Measurements from ENCODE around the gene ZHX3. TPM values are rescaled to one million over a fixed set of nuclear protein-coding genes. Genes with fewer than 3 reads are reported as not detected.

ZHX3 gene
- total and polyA plus RNA-seq, 2 donors (not counting 1 experiment from before 2014, with no cell fraction given) = 4.3 to 22.2 TPM

- Histone ChIP-seq H3K79me2 (ENCODE audit: control insufficient read depth, insufficient read depth, low read length) (no peaks in the 10 kb centered on the region), H3K27me3 (replicated peaks in 1 of 4; ENCODE audit: control extremely low read depth in 1 of 4, control insufficient read depth in 3 of 4, insufficient read depth in 4 of 4, low read length in 3 of 4) (peaks cover 0 to 8% (median 1%) of the 10 kb centered on the region in 4 experiments), H3K4me2 (replicated peaks; ENCODE audit: low read depth, low read length, poor library complexity, severe bottlenecking) (peak overlapping the region; percentile 63), H3K4me3 (ENCODE audit: control extremely low read depth in 1 of 5, extremely low read depth in 1 of 5, insufficient read depth in 1 of 5, low read depth in 2 of 5, low read length in 4 of 5) (no peak overlapping the region), H3K36me3 (replicated peaks in 1 of 2; ENCODE audit: control extremely low read depth in 1 of 2, control insufficient read depth in 1 of 2, extremely low read depth in 1 of 2, insufficient read depth in 2 of 2, low read length in 1 of 2) (no peaks in the 10 kb centered on the region), H3K27ac (ENCODE audit: low read length in 2 of 2) (no peak overlapping the region), H2AFZ (ENCODE audit: insufficient read depth, low read depth, low read length, poor library complexity, severe bottlenecking) (no peak overlapping the region), H4K20me1 (ENCODE audit: control insufficient read depth, insufficient read depth, low read length, poor library complexity, severe bottlenecking) (no peaks in the 10 kb centered on the region), H3K4me1 (ENCODE audit: control insufficient read depth in 2 of 2, insufficient read depth in 2 of 2, low read length in 2 of 2) (peaks cover 12 to 13% of the 10 kb centered on the region in 2 donors), H3K9ac (ENCODE audit: low read length) (no peak overlapping the region), H3K9me3 (ENCODE audit: control extremely low read depth in 1 of 3, control insufficient read depth in 2 of 3, insufficient read depth in 1 of 3, low read length in 2 of 3) (no peaks in the 10 kb centered on the region)
- CTCF ChIA-PET = interaction anchor here (1.0 to 3.0 kb wide), 6 partner anchors 8 to 339 kb away, joined by 3 to 21 read pairs (median 6); partner anchors contain the start of gene LPIN3
- no peak for TF ChIP-seq EZH2 (IDR thresholded peaks at IDR 0.05; ENCODE audit: borderline replicate concordance, insufficient read depth, low read depth, low read length, poor library complexity, severe bottlenecking)
- TF ChIP-seq CTCF (IDR thresholded peaks at IDR 0.05) = no peak
- POLR2A ChIA-PET = no interaction called here
- DNase-seq (no peak), ATAC-seq (ENCODE audit: low read depth) (no peak)
- 94% methylated on average over 3 of the region's 5 CpGs for WGBS (ENCODE audit: insufficient coverage)
- Mint-ChIP-seq H3K4me3 (no peak overlapping the region), H3K27me3 (peaks cover 5% of the 10 kb centered on the region), H3K4me1 (peaks cover 13% of the 10 kb centered on the region), H3K9me3 (ENCODE audit: insufficient read depth) (no peaks in the 10 kb centered on the region), H3K27ac (no peak overlapping the region)
- intact Hi-C loops (cut with micrococcal nuclease) = no loop called here
Measured at GRCh38 chr20:41330343-41330720, 12.8 kb upstream of the ZHX3 start.

GRCh38 chr20:41329435-41330342 lies 12.2 kb upstream of the ZHX3 start:
- H3K27ac ChIP-seq (ENCODE audit: low read length in 2 of 2) = no peak overlapping the region
- H3K4me1 Mint-ChIP-seq = peaks cover 13% of the 10 kb centered on the region
- H2AFZ ChIP-seq (ENCODE audit: insufficient read depth, low read depth, low read length, poor library complexity, severe bottlenecking) = peak overlapping the region; percentile 70
- ATAC-seq (ENCODE audit: low read depth) (peak; percentile 97), DNase-seq (peak; percentile 55)
- peak overlapping the region; percentile 39 for H3K4me3 Mint-ChIP-seq
- H3K27me3 Mint-ChIP-seq = peaks cover 4% of the 10 kb centered on the region
- H3K9me3 Mint-ChIP-seq (ENCODE audit: insufficient read depth) = no peaks in the 10 kb centered on the region
- peak overlapping the region; percentile 63 for H3K4me2 ChIP-seq (replicated peaks; ENCODE audit: low read depth, low read length, poor library complexity, severe bottlenecking)
- H3K9me3 ChIP-seq (ENCODE audit: control extremely low read depth in 1 of 3, control insufficient read depth in 2 of 3, insufficient read depth in 1 of 3, low read length in 2 of 3) = no peaks in the 10 kb centered on the region
- peaks cover 0 to 5% (median 0%) of the 10 kb centered on the region in 4 experiments for H3K27me3 ChIP-seq (replicated peaks in 1 of 4; ENCODE audit: control extremely low read depth in 1 of 4, control insufficient read depth in 3 of 4, insufficient read depth in 4 of 4, low read length in 3 of 4)
- TF ChIP-seq CTCF (IDR thresholded peaks at IDR 0.05) (no peak), EZH2 (IDR thresholded peaks at IDR 0.05; ENCODE audit: borderline replicate concordance, insufficient read depth, low read depth, low read length, poor library complexity, severe bottlenecking) (no peak)
- H3K36me3 ChIP-seq (replicated peaks in 1 of 2; ENCODE audit: control extremely low read depth in 1 of 2, control insufficient read depth in 1 of 2, extremely low read depth in 1 of 2, insufficient read depth in 2 of 2, low read length in 1 of 2) = no peaks in the 10 kb centered on the region
- peaks cover 12 to 13% of the 10 kb centered on the region in 2 donors for H3K4me1 ChIP-seq (ENCODE audit: control insufficient read depth in 2 of 2, insufficient read depth in 2 of 2, low read length in 2 of 2)
- ChIA-PET CTCF (interaction anchor here (0.8 to 3.0 kb wide), 7 partner anchors 10 to 338 kb away, joined by 3 to 21 read pairs (median 6); partner anchors contain the start of gene LPIN3), POLR2A (interaction anchor here (0.8 kb wide), 1 partner anchor 10 kb away, joined by 4 read pairs; no protein-coding TSS in a partner anchor)
- peak overlapping the region; percentile 21 for H3K27ac Mint-ChIP-seq
- 15% methylated on average over 4 of the region's 14 CpGs for WGBS (ENCODE audit: insufficient coverage)
- intact Hi-C loops (cut with micrococcal nuclease) = no loop called here
- peak overlapping the region; percentile 16 for H3K9ac ChIP-seq (ENCODE audit: low read length)
- no peaks in the 10 kb centered on the region for H3K79me2 ChIP-seq (ENCODE audit: control insufficient read depth, insufficient read depth, low read length)
- H3K4me3 ChIP-seq (ENCODE audit: control extremely low read depth in 1 of 5, extremely low read depth in 1 of 5, insufficient read depth in 1 of 5, low read depth in 2 of 5, low read length in 4 of 5) = peak overlapping the region in 1 of 5 experiments; percentile 10
- no peaks in the 10 kb centered on the region for H4K20me1 ChIP-seq (ENCODE audit: control insufficient read depth, insufficient read depth, low read length, poor library complexity, severe bottlenecking)

All from B cell (primary cell).